Keratinocyte (primary cell): ENCODE measurements around the gene TSPYL6.

Source experiments
- EZH2 ChIP-seq: IDR thresholded peaks from one replicate; pipeline ENCODE4 v1.6.1; 2012; ENCODE audit warnings: inconsistent platforms, mild to moderate bottlenecking, low read length, moderate library complexity
- TF ChIP-seq, protein P1 (sequence below), 3 experiments: IDR thresholded peaks in 1 of 3; conservative IDR thresholded peaks in 1 of 3; optimal IDR thresholded peaks in 1 of 3; 2 replicates in 2 of 3; 3 replicates in 1 of 3; pipeline versions ENCODE3 to v1.5.1; 2011; ENCODE audit warnings: low read length in 3 of 3, mild to moderate bottlenecking in 3 of 3, moderate library complexity in 2 of 3, control low read depth in 1 of 3, inconsistent platforms in 1 of 3; ENCODE audit not compliant: insufficient read depth in 2 of 3; ENCODE audit errors: extremely low read depth in 1 of 3

GRCh38 chr2:54226260-54226659 lies 29.8 kb downstream of the TSPYL6 start:
- TF ChIP-seq, protein P1, sequence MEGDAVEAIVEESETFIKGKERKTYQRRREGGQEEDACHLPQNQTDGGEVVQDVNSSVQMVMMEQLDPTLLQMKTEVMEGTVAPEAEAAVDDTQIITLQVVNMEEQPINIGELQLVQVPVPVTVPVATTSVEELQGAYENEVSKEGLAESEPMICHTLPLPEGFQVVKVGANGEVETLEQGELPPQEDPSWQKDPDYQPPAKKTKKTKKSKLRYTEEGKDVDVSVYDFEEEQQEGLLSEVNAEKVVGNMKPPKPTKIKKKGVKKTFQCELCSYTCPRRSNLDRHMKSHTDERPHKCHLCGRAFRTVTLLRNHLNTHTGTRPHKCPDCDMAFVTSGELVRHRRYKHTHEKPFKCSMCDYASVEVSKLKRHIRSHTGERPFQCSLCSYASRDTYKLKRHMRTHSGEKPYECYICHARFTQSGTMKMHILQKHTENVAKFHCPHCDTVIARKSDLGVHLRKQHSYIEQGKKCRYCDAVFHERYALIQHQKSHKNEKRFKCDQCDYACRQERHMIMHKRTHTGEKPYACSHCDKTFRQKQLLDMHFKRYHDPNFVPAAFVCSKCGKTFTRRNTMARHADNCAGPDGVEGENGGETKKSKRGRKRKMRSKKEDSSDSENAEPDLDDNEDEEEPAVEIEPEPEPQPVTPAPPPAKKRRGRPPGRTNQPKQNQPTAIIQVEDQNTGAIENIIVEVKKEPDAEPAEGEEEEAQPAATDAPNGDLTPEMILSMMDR (optimal IDR thresholded peaks at IDR 0.05 in 1 of 3, IDR thresholded peaks at IDR 0.05 in 1 of 3, conservative IDR thresholded peaks at IDR 0.05 in 1 of 3; ENCODE audit: extremely low read depth in 1 of 3, insufficient read depth in 2 of 3, low read length in 3 of 3): no peak
- TF ChIP-seq EZH2: no peak
